ENCODE data around the gene TRAPPC12. TPM values are rescaled to one million over a fixed set of nuclear protein-coding genes. Genes with fewer than 3 reads are reported as not detected.

The TRAPPC12 gene
- total and polyA plus RNA-seq, 9 donors: 64.1 to 143 (median 81.4) TPM

DNA sequence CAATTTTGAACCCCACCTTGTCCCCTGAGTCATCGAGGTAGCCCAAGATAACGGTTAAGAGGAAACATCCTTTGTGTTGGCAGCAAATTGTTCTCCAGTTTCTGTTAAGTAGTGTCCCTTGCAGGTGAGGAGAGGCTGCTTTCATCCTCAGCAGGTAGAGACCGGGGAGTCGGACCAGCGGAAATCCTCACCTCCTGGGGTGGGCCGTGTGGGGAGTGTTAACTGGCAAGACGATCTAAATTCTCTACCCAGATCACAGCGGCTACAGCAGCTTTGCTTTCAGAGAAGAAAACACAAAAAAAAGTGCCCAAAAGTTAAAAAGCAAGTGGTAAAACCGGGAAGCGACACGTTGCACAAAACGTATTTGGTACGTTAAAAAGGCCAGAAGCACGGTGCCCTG lies 76.6 kb downstream of the TRAPPC12 start:
- Histone ChIP-seq H3K27me3 (no peaks in the 10 kb centered on the region), H3K27ac (no peak overlapping the region), H3K9me3 (no peaks in the 10 kb centered on the region), H3K36me3 (no peaks in the 10 kb centered on the region), H3K4me1 (ENCODE audit: insufficient read depth) (no peaks in the 10 kb centered on the region), H3K4me3 (no peak overlapping the region)
- TF ChIP-seq EP300 (IDR thresholded peaks at IDR 0.05) (no peak), POLR2A (IDR thresholded peaks at IDR 0.05) (no peak)
- TF ChIP-seq, protein P1, sequence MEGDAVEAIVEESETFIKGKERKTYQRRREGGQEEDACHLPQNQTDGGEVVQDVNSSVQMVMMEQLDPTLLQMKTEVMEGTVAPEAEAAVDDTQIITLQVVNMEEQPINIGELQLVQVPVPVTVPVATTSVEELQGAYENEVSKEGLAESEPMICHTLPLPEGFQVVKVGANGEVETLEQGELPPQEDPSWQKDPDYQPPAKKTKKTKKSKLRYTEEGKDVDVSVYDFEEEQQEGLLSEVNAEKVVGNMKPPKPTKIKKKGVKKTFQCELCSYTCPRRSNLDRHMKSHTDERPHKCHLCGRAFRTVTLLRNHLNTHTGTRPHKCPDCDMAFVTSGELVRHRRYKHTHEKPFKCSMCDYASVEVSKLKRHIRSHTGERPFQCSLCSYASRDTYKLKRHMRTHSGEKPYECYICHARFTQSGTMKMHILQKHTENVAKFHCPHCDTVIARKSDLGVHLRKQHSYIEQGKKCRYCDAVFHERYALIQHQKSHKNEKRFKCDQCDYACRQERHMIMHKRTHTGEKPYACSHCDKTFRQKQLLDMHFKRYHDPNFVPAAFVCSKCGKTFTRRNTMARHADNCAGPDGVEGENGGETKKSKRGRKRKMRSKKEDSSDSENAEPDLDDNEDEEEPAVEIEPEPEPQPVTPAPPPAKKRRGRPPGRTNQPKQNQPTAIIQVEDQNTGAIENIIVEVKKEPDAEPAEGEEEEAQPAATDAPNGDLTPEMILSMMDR (IDR thresholded peaks at IDR 0.05): no peak
- WGBS, 3 donors: 94 to 95% (median 95%) methylated on average over 14 of the region's 14 CpGs
- intact Hi-C loops (cut with DNase I): no loop called here
- DNase-seq: no peak

- peaks cover 2% of the 10 kb centered on the region for H3K4me1 ChIP-seq (ENCODE audit: insufficient read depth)
- H3K27me3 ChIP-seq: no peaks in the 10 kb centered on the region
- peak in 1 of 5 donors; percentile 13 for DNase-seq
- no peaks in the 10 kb centered on the region for H3K36me3 ChIP-seq
- TF ChIP-seq EP300 (IDR thresholded peaks at IDR 0.05): no peak
- TF ChIP-seq, protein P1 (IDR thresholded peaks at IDR 0.05): no peak
- no peak for TF ChIP-seq POLR2A (IDR thresholded peaks at IDR 0.05)
- intact Hi-C loops (cut with DNase I): no loop called here
- no peak overlapping the region for H3K4me3 ChIP-seq
- no peak overlapping the region for H3K27ac ChIP-seq
- H3K9me3 ChIP-seq: no peaks in the 10 kb centered on the region
- 88 to 92% (median 91%) methylated on average over 30 of the region's 30 CpGs for WGBS, 3 donors
These were observed 78.3 kb downstream of the TRAPPC12 start for GRCh38 chr2:3457524-3458395.

GRCh38 chr2:3458396-3459184 lies 79.1 kb downstream of the TRAPPC12 start:
- no peaks in the 10 kb centered on the region for H3K36me3 ChIP-seq
- H3K4me3 ChIP-seq: no peak overlapping the region
- no peaks in the 10 kb centered on the region for H3K9me3 ChIP-seq
- peaks cover 2% of the 10 kb centered on the region for H3K4me1 ChIP-seq (ENCODE audit: insufficient read depth)
- H3K27me3 ChIP-seq: no peaks in the 10 kb centered on the region
- TF ChIP-seq EP300 (IDR thresholded peaks at IDR 0.05) (no peak), POLR2A (IDR thresholded peaks at IDR 0.05) (no peak)
- TF ChIP-seq, protein P1 (IDR thresholded peaks at IDR 0.05): no peak
- DNase-seq: peak in 1 of 5 donors; percentile 17
- WGBS, 3 donors: 82 to 86% (median 85%) methylated on average over 10 of the region's 10 CpGs
- no peak overlapping the region for H3K27ac ChIP-seq
- intact Hi-C loops (cut with DNase I): no loop called here

DNA sequence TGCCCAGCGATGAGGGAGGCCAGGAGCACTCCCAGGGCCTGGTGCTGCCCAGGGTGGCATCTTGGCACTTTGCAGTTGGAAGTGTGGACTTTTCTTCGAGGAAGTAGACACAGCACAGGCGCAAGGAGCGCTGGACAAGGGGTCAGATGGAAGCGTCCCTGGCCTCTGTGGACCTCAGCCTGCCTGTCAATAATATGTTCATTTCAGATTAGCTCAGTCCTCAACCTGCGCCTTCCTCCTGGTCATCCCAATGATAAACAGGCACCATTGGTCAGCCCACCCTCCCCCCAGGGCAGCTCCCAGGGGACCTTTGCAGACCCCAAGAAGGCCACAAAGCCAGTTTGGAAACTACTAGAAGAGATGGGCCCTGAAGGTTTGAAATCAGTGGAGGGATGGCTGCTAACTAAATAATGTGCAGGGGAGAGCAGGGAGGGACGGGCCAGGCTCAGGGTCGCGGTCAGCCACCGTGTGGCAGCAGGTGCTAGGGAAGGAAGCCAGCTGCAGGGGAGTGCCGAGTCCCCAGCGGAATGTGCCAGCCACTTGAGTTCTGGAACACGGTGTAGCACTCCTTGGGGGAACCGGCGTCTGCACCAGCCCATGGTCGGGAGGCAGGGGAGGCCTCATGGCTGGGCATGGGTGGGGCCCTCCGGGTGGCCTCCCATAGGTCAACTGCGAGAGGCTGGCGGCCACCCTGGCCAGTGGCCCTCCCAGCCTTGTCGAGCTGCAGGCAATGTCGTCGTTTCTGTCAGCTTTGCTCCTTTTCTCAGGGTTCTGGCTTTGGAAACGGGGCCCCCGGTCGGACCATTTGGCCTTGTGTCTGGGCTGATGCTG lies 79.9 kb downstream of the TRAPPC12 start:
- TF ChIP-seq, protein P1 (IDR thresholded peaks at IDR 0.05): no peak
- TF ChIP-seq POLR2A (IDR thresholded peaks at IDR 0.05) (no peak), EP300 (IDR thresholded peaks at IDR 0.05) (no peak)
- DNase-seq: peak in 1 of 5 donors; percentile 21
- intact Hi-C loops (cut with DNase I): loop anchor here in 1 of 4 donors (2.0 kb wide), 1 partner anchor 35 kb away; no protein-coding TSS in a partner anchor
- Histone ChIP-seq H3K9me3 (no peaks in the 10 kb centered on the region), H3K27me3 (no peaks in the 10 kb centered on the region), H3K4me1 (ENCODE audit: insufficient read depth) (peaks cover 2% of the 10 kb centered on the region), H3K36me3 (no peaks in the 10 kb centered on the region), H3K4me3 (no peak overlapping the region), H3K27ac (no peak overlapping the region)
- WGBS, 3 donors: 84 to 90% (median 85%) methylated on average over 25 of the region's 25 CpGs
